Colon (tissue), 2 donors: ENCODE data around the gene ST3GAL4.

ENCODE experiments used
- FAIRE-seq: peaks from 2 replicates; lab custom pipeline; 2012; peaks lifted over from hg19 to GRCh38; lab: Jason Lieb, UNC
- donor health status: control.
- donor health status: control.

The ST3GAL4 gene

GRCh38 chr11:126426820-126427749, 71.6 kb downstream of the ST3GAL4 start:
- FAIRE-seq: no peak

DNA sequence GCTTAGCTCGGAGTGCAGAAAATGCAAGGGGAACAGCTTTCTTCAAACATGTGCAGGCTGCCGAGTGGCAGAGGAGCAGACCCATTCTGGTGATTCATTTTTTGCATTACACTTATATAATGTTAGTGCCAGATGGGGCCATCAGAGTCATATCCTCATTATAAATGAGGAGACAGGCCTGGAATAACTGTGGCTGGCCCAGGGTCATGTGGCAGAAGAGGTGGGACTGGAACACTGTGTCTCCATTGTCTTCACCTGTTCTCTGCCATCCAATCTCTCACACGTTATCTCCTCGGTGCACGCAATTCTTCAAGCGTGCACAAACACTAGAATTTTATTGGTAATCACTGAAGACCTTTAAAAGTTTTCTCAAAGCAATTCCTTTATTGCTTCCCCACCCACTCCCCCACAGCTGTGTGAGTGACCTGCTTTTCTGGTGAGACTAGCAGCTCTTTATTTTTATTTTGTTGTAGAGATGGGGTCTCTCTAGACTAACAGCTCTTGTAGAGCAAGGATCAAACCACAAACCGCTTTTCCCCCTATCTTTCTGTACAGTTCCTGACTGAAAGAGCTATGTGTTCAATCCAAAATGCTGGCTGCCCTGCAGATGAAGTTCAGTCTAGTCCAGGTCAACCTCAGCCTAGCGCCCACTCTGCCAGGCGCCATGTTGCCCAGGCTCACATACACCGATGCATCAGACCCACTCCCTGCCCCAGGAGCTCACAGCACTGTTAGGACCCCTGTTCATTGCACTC, 75.3 kb downstream of the ST3GAL4 start:
- no peak for FAIRE-seq

DNA sequence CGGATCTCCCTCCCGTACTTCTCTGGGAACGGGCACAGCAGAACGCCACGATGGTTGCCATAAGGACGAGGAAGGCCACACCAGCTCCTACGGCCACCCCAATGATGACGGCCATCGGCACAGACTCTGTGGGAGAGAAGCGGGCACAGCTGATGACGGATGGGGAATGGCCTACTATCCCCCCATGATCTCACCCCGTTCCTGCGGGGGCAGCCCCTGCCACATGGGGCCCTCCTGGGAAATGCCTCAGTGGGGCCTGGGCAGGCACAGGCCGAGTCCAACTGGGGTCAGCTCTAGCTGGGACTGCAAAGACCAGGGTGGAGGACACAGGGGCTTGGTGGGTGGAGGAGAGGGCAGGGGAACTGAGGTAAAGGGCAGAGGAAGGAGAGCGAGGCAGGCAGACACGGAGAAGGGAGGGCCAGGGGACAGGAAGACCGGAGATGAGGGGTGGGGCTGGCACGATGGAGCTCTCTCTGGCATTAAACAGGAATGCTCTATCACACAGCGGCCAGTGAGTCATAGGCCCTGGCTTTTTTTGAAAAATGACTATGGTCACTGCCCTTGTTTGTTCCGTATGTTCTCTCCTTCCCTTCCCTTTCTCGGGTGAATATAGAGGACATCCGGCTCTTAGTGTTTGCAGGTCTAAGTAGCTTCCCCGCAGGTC, 76.0 kb downstream of the ST3GAL4 start:
- no peak for FAIRE-seq

GRCh38 chr11:126432065-126432461, 76.6 kb downstream of the ST3GAL4 start:
- no peak for FAIRE-seq

DNA sequence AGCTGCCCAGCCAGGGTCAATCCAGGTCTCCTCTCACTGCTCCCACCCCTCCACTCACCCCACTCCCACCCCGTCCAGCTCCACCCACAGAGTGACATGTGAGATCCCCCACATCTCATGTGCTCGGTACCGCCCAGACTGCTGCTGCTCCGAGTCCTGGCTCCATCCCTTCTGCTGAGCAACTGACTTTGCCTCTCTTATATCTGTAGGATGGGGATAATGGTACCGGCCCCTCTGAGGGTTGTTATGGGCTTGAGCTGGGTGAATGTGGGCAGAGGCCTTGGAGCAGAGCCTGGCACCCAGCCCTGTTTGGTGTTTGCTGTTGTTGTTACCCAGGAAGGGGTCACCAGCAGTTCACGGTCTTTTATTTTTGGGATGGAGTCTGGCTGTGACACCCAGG, 77.0 kb downstream of the ST3GAL4 start:
- no peak for FAIRE-seq

GRCh38 chr11:126433244-126433846, 77.9 kb downstream of the ST3GAL4 start:
- FAIRE-seq: no peak

- no peak for FAIRE-seq
Observed at GRCh38 chr11:126433989-126434949, 78.8 kb downstream of the ST3GAL4 start.

GRCh38 chr11:126434950-126435335, 79.5 kb downstream of the ST3GAL4 start:
- no peak for FAIRE-seq

DNA sequence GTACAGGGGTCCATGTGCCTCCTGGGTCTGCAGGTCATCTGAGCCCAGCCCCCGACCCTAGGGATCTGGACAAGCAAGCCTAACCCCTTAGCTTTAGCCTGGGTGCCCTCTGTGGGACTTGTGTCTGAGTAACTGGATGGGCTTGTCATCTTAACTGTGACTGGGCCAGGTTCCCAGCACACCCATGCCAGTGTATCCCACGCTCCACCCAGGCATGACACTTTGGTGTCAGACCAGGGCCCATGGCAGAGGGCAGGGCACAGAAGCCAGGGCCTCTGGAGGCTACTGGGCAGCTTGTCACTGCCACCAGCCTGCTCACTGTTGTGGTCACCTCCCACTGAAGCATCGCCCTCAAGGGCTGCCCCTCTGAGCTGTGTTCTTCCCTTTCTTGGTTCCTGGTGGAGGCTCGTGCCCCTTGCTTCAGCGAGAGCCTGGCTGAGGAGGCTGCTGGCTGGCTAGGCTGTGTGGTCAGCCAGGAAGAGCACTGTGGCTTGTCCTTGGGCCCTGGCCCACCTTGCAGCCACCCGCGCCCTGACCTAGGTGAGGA, 80.8 kb downstream of the ST3GAL4 start:
- no peak for FAIRE-seq

DNA sequence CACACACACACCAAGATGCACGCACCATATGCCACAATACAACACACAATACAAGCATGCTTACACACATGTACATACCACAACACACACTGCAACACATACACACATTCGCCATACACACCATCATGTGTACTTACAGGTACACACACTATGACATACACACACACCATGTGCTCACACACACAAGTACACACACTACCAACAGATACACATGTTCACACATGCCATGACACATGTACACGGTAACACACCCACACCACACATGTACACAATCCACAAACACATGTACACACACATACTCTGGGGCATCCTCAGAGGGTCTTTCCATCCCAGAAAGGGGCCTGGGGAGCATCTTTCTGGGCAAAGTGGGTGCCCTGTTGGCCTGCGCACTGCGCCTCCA, 82.2 kb downstream of the ST3GAL4 start:
- FAIRE-seq: no peak

DNA sequence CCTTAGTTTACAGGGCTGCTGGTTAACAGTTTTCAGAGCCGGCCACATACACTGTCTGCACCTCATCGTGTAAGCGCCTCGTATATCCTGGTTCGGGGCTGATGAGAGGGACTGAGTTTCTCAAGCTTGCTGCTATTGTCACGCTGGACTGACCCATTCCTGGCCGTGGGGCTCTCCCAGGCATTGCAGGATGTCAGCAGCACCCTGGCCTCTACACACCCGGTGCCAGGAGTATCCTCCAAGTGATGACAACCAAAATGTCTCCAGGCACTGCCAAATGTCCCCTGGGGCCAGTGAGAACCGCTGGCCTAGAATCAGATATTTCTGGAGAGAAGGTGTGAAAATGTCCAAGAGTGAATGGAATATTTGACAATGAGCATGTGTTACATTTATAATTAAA, 82.8 kb downstream of the ST3GAL4 start:
- FAIRE-seq: no peak

- FAIRE-seq: no peak
Observed at GRCh38 chr11:126438691-126439090, 83.2 kb downstream of the ST3GAL4 start.

DNA sequence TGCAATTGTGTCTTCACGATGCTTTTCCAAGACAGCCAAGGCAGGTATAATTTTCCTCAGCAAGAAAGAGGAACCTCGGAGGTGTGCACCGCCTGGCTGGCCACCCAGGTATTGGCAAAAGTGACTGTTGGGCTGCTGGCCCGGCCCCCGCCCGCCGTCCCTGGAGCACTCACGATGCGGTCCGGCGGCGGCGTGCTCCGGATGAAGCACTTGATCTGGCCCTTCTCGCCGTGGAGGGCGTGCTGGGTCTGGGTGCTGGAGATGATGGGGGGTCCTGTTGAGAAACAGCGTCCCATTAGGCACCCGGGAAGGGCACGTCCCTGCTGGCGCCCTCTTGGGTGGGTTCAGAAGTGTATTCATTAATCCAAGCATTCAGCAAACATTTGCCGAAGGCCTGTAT, 84.8 kb downstream of the ST3GAL4 start:
- no peak for FAIRE-seq

GRCh38 chr11:126440792-126441514, 85.5 kb downstream of the ST3GAL4 start:
- no peak for FAIRE-seq

DNA sequence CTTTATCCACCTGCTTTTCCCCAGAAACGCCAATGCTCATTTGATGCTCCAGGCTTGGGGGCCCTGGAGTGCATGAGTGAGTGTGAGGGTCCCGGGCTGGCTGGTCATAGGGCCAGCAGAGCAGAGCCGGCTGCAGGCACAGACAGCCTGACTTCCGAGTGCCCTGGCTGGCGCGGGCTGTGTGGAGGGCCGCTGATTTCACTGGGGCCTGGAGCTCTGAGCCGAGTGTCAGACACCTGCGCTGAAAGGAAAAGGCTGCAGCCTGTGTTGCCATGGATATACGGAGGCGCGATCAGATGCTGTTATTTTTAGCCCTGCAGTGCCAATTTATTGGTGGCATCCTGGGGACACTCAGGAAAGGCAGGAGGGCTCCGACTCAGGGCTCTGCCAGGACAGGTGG, 87.6 kb downstream of the ST3GAL4 start:
- no peak for FAIRE-seq

- FAIRE-seq: no peak
Observed at GRCh38 chr11:126444072-126444471, 88.6 kb downstream of the ST3GAL4 start.

DNA sequence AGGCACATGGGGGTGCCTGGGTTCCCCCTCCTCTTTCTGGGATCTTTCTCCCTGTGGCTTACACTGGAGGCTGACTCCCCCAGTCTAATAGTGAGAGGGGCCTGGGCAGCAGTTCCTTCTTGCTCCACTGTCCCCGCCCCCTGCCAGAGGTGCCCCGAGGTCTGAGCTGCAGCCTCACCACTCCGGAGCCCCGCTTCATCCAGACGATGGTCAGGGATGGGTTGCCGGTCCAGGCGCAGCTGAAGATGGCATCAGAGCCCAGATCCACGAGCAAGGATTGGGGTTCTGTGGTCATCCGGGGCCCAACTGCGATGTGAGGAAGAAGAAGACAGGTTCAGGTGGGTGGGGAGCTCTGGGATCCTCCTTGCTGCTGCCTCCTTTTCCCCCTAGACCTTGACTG, 91.1 kb downstream of the ST3GAL4 start:
- no peak for FAIRE-seq

DNA sequence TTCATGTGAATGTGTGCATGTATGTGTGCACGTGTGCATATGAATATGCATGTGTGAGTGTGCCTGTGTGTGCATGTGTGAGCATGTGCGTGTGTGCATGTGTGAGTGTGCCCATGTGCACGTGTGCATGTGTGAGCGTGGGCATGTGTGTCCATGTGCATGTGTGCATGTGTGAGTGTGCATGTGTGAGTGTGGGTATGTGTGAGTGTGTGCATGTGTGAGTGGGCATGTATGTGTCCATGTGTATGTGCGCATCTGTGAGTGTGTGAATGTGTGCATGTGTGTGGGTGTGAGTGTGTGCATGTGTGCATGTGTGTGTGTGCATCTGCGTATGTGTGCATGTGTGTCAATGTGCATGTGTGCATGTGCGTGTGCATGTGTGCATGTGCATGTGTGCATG, 94.7 kb downstream of the ST3GAL4 start:
- FAIRE-seq: no peak

DNA sequence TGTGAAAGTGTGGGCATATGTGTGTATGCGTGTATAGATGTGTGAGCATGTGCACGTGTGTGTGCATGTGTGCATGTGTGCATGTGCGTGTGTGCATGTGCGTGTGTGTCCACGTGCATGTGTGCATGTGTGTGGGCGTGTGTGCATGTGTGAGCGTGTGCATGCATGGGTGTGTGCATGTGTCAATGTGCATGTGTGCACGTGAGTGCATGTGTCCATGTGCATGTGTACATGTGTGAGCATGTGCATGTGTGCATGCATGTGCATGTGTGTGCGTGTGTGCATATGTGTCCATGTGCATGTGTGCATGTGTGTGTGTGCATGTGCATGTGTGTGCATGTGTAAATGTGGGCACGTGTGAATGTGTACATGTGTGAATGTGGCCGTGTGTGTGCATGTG, 95.3 kb downstream of the ST3GAL4 start:
- FAIRE-seq: no peak

GRCh38 chr11:126451211-126451802, 95.8 kb downstream of the ST3GAL4 start:
- FAIRE-seq: no peak
